SKM-1 (cell line): ENCODE results near the gene NFYC.
A peak's percentile ranks its signal among the peaks of the same experiment; 100 is the strongest.
"Not testable (repeated sequence)": the region's sequence is repeated elsewhere in the genome, so short reads cannot be mapped to it uniquely, and the experiment has no call there.

ENCODE experiments used
- DNase-seq: peaks from one replicate; lab custom pipeline; 2025; ENCODE audit not compliant: unreplicated experiment; lab: John Stamatoyannopoulos, UW

NFYC gene

GRCh38 chr1:40704817-40705733 lies 13.6 kb downstream of the NFYC start:
- DNase-seq, result no peak

GRCh38 chr1:40706626-40707025 lies 15.1 kb downstream of the NFYC start:
- no peak for DNase-seq

- no peak for DNase-seq
These were observed 17.2 kb downstream of the NFYC start for GRCh38 chr1:40708750-40709099.

GRCh38 chr1:40709100-40709801 lies 17.7 kb downstream of the NFYC start:
- DNase-seq, result peak; percentile 41

- DNase-seq, result no peak
These were observed 18.3 kb downstream of the NFYC start for GRCh38 chr1:40709802-40710278.

GRCh38 chr1:40710581-40711315 lies 19.2 kb downstream of the NFYC start:
- DNase-seq, result no peak

- no peak for DNase-seq
These were observed 20.2 kb downstream of the NFYC start for GRCh38 chr1:40711465-40712404.

- no peak for DNase-seq
These were observed 21.0 kb downstream of the NFYC start for GRCh38 chr1:40712405-40712944.

- peak; percentile 29 for DNase-seq
These were observed 21.5 kb downstream of the NFYC start for GRCh38 chr1:40712997-40713396.

GRCh38 chr1:40715491-40716059 lies 24.1 kb downstream of the NFYC start:
- DNase-seq, result no peak

- no peak for DNase-seq
These were observed 25.6 kb downstream of the NFYC start for GRCh38 chr1:40717065-40717464.

- no peak for DNase-seq
These were observed 26.5 kb downstream of the NFYC start for GRCh38 chr1:40717955-40718354.

- no peak for DNase-seq
These were observed 29.0 kb downstream of the NFYC start for GRCh38 chr1:40720493-40720892.

- DNase-seq, result no peak
These were observed 31.1 kb downstream of the NFYC start for GRCh38 chr1:40722622-40723021.

GRCh38 chr1:40723196-40723955 lies 31.9 kb downstream of the NFYC start:
- DNase-seq, result no peak

- not testable (repeated sequence) for DNase-seq
These were observed 36.2 kb downstream of the NFYC start for GRCh38 chr1:40727662-40728061.

GRCh38 chr1:40729316-40729862 lies 37.9 kb downstream of the NFYC start:
- DNase-seq, result not testable (repeated sequence)

- DNase-seq, result no peak
These were observed 41.3 kb downstream of the NFYC start for GRCh38 chr1:40732756-40733301.
